GM11168 (cell line): ENCODE results near the gene BYSL.

Source experiments
- in situ Hi-C: fragments of 300-500 bp; cut with MboI; formaldehyde crosslinking; loops from one replicate; pipeline ENCODE4 v1.12.0; 2022; ENCODE audit warnings: low sequenced_read_pairs; ENCODE audit not compliant: unreplicated experiment

BYSL gene

DNA sequence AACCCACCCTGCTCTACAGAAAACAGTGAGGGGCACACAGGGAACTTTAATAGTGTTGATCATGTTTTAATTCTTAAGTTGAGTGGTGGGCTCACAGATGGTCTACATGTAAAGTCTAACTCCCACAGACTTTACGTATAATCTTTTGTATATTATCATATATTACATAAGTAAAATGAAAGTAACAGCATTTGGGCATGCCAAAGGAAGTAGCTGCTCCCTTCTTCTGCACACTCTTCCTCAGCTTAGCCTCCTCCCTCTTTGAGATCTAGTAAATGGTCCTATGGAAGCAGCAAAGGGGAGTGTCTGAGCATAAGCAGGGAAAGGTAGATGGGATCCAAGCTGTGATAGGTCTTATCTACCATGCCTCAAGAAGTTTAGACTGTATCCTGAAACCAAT lies 11.6 kb upstream of the BYSL start:
- in situ Hi-C loops = no loop called here

GRCh38 chr6:41914343-41914742 lies 7.0 kb upstream of the BYSL start:
- in situ Hi-C loops = no loop called here

- in situ Hi-C loops = no loop called here
These were observed 6.3 kb upstream of the BYSL start for GRCh38 chr6:41914869-41915530.

DNA sequence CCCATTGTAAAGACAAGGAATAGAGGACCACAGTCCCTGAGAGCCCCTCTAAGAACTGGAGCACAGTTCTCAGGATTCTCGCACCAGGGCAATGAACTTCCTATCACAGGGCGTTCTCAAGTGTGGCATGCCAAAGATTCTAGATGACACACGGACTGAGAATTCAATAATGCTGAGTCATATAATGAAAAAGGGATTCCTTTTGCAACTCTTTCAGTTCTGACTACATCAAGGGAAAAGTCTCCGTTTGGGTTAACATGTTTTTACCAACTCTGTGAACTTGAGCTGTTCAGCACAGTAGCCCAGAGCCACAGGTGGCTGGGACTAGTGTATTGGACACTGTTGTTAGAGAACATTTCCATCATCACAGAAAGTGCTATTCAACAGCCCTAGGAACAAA lies 3.8 kb upstream of the BYSL start:
- in situ Hi-C loops = no loop called here

- in situ Hi-C loops = loop anchor here (5.0 kb wide), 1 partner anchor 126 kb away; no protein-coding TSS in a partner anchor
These were observed 356 bp downstream of the BYSL start for GRCh38 chr6:41921712-41921998.

- in situ Hi-C loops = loop anchor here (5.0 kb wide), 1 partner anchor 125 kb away; no protein-coding TSS in a partner anchor
These were observed 855 bp downstream of the BYSL start for GRCh38 chr6:41922154-41922553.

GRCh38 chr6:41927253-41927652 lies 6.0 kb downstream of the BYSL start:
- in situ Hi-C loops = no loop called here

- in situ Hi-C loops = no loop called here
These were observed 8.6 kb downstream of the BYSL start for GRCh38 chr6:41929924-41930323.

GRCh38 chr6:41931792-41932191 lies 10.5 kb downstream of the BYSL start:
- in situ Hi-C loops = no loop called here

DNA sequence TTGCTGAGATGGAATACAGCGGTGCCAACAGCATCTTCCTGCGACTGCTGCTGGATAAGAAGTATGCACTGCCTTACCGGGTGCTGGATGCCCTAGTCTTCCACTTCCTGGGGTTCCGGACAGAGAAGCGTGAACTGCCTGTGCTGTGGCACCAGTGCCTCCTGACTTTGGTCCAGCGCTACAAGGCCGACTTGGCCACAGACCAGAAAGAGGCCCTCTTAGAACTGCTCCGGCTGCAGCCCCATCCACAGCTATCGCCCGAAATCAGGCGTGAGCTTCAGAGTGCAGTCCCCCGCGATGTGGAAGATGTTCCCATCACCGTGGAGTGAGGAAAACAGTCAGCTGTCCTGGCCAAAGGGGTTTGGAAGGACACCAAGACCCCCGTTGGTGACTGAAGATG lies 11.1 kb downstream of the BYSL start:
- in situ Hi-C loops = no loop called here

DNA sequence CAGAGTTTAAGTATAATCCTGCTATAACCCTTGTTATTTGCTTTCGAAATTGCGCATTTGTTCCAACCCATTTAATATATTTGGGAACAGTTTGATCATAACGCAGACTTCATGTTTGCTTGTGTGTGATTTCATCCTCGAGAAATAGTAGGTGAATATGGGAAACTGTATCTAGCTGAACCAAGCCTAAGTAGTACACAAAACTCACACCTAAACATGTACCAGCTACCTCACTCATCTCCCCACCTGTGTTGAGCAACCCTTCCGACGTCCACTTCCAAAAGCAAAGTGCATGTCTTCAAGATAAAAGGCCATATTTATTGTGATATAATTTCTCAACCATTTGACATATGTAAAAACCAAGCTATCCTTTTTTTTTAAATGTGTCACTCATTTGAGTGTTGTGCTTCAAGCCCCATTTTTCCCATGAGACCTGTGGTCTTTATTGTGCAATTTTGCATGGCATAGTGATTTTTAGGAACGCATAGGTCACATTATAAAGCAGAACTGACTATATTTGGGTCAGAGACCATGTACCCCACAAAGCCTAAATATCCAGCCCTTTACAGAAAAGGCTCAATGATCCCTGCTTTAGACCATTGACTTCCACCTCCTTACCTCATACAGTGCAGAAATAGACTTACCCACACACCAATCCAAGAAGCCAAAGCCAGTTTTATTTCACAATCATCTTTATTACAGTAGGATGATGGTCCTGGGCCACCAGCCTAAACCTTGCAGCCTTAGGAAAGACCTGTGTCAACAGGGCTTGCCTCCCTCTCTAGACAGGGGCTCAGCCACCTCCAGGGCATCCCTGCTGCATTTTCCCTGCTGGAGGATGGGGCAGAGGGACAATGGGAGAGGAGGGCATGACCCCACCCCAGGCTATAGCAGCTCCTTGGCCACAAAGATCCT lies 13.2 kb downstream of the BYSL start:
- in situ Hi-C loops = no loop called here

DNA sequence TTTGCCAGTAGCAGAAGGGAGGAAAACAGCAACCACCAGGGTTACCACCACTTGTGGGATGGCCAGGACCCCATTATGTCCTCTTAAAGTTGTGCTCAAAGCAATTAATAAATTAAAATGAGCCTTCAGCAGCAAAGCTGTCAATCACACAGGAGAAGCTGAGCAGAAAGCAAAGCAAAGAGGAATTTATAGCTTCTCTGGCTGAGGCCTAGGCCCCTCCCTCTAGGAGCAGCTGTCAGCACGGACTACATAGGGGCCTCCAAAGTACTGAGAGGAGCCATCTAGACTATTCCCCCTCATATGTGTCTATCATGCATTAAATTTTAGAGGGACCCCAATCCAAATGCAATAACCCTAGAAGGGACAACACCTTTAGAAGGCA lies 13.9 kb downstream of the BYSL start:
- in situ Hi-C loops = no loop called here

DNA sequence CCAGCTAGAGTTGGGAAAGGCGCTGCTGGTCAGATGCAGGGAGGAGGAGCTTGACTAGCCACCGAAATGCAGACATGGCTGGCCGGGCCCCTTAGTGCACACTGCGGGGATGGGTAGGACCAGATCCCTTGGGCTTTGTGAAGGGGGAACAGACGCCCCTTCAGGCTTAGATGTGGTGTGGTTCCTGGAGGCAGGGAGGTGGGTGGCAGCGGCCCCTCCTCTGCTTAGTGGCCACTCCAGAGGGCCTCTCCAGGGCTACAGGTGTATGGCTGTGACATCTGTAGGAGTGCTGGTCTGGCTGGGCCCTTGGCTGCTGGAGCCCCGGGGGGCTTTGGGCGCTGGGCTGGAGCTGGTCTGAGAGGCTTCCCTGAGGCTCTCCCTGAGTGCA lies 14.4 kb downstream of the BYSL start:
- in situ Hi-C loops = no loop called here

DNA sequence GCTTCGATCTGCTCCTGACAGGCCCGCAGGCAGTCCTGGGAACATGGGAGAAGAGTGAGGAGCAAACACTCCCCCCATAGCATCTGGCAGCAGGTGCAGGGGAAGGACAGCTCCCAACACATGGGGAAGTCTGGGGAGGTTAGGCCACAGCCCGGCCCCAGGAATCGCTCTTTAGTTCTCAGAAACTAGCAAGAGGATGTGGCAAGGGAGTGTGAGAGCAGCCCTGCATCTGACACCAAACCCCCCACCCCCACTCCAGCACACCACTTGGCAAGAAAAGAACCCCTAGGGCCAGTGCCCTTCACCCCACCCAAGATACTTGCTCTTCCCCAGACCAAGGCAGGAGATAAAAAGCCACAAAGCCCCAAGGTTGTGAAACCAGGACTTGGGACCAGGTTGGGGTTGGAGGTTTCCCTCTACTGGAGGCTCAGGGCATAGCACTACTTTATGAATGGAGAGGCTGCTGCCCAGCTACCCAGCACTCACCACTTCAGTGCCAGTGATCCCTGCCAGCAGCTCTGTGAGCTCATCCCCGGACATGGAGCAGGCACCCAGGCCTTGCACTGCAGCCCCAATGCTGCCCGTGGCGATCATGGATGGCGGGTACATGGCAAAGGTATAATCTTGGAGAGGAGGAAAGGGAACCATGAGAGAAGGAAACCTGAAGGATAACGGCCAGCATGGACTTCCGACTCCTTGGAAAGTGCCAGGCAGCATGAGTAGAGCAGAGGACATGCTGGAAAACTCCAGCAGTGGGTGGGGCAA lies 15.0 kb downstream of the BYSL start:
- in situ Hi-C loops = no loop called here

DNA sequence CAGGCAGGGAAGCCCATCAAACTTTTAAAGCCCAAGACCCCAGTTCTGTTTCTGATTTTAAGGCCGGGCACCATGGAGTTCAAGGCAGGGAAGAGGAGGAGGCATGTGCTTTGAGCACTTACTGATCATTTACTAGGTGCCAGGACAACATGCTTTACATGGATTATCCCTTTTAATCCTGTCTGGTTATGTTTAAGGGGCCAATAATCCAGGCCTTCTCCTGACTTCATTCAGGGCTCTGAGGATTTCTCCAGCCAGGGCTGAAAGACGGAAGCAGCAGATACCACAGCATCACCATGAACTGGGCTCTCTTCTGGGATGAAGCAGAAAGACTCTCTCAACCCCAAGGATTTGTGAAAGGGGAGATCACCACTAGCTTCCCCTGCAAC lies 16.2 kb downstream of the BYSL start:
- in situ Hi-C loops = no loop called here

- in situ Hi-C loops = no loop called here
These were observed 16.7 kb downstream of the BYSL start for GRCh38 chr6:41937861-41938574.

DNA sequence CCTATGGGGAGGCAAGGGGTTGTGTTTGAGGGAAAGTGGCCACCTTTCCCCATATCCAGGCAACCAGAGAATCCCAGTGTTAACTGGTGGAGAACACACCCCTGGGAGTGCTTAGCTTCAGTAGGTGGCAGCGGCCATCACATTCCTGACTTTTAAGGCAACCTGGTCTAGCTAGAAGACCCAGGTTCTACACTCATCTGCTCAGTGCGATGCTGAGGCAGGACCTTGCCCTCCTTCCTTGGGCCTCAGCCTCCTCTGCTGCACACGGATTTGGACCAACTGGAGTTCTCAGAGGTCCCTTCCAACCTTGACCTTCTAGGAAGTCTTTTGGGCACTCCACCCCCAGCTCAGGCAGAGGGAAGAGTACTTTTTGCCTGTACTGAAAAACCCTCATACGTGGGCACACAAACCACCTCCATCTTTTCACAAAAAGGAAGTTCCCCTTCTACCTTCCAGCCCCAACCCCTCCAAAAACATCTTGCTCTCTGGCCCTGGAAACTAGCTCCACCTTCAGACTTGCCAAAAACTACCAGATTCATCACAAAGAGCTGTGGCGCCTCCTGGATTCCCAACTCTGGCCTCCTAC lies 17.4 kb downstream of the BYSL start:
- in situ Hi-C loops = no loop called here

GRCh38 chr6:41939176-41939847 lies 18.0 kb downstream of the BYSL start:
- in situ Hi-C loops = no loop called here

- in situ Hi-C loops = no loop called here
These were observed 18.8 kb downstream of the BYSL start for GRCh38 chr6:41939848-41940758.
